ENCODE results near the gene DCC.

The DCC gene

DNA sequence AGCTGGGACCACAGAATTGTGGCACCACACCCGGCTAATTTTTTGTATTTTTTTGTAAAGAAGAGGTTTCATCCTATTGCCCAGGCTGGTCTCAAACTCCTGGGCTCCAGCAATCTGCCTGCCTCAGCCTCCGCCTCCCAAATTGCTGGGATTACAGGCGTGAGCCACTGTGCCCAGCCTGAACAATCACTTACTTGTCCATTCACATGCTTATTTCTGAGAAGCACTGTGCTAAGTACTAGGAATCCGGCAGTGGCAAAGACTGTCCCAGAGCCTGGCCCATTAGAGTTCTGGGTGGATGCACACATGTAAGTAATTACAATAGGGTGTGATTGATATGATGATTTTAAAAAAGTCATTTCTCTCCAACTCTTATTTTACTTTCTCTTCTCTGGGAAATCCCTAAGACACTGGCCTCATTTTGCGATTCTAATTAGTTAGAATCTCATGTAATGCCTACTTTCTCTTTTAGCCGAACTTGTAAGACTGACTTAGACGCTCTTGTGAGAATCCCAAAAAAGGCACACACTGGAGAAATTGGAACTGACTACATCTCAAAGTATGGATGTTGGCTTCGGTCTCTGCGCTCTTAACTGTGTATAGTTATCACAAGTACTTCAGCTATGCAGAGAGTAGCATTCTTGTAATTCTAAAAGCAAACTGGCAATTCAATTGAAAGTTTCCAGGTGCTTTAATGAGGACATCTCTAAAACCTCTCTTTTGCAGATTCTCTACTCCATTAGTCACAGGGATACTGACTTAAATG, 567.7 kb downstream of the DCC start:
- no peak for DNase-seq (ENCODE audit: low read depth)

DNA sequence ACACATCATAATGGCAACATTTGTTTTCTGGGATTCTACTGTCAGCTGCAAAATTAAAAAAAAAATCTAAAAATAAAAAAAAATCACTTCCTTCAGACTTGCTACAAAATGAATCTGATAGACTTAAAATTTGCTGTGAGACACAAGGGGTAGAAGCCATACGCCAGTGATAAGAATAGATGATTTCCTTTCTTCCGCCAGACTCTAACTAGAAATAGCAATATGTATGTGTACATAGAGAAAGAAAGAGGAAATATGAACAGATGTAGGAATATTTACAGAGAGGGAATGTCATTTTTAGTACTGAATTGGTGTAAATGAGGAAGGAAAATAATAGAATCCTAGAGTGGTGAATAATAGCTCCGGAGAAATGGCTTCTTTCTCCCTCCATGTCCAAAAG, 574.2 kb downstream of the DCC start:
- DNase-seq (ENCODE audit: low read depth), result no peak

DNA sequence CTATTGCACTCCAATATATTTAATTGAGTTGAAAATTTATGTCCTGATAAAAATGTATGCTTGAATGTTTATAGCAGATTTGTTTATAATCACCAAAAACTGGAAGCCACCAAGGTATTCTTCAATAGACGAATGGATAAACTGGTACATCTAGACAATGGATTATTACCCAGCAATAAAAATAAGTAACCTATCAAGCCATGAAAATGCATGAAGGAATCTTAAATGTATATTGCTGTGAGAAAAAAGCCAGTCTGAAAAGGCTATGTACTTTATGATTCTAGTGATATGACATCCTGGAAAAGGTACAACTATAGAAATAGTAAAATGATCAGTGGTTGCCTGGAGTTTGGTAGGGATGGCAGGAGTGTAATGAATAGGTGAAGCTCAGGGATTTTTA, 580.7 kb downstream of the DCC start:
- no peak for DNase-seq (ENCODE audit: low read depth)

DNA sequence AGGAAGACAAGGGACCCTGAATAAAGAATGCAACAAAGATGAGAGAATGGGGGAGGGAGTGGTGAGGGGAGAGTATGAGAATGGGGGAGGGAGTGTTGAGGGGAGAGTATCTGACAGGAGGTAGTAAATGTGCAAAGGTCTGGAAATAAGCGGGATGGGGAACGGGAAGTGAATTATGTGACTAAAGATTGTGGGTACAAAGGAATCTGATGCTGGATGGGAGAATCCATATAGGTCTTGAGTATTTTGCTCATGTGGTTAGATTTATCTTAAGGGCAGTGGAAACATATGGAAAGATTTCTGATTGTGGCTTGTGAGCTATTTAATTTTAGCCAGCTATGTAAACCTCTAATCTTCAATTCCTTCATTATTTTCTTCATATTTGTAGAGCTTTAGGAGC, 593.4 kb downstream of the DCC start:
- no peak for DNase-seq (ENCODE audit: low read depth)

DNA sequence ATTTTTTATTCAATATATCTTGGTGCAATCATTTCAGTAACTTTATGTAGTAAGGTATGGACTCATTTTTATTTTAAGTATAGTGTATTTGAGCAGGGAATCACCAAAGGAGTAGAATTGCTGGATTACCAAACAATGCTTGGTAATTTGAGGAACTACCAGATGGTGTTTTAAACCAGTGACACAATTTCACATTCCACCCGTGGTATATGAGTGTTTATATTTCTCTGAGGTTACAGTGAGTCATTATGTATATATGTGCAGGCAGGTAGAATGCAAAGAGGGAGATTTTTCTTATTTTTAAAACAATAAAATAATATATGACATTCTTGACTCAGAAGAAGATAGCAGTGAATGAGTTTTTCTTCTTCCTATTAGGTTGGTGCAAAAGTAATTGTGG, 596.9 kb downstream of the DCC start:
- DNase-seq (ENCODE audit: low read depth), result no peak

DNA sequence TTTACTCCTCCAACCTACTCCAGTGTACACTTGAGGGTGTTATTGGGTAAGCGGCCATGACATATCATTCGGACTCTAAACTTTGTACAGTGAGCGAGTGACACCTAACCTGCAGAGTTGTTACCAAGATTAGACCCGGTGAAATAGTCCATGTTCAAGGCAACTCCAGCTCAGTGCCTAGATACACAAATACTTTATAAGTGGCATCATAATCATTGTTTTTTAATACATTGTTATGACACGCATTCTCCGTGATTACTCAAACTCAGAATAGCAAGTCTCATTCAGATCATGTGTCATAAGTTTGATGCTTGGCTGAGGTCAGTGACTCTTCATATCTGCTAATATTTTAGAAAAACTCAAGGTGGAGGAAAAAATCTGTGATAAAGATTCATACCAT, 597.8 kb downstream of the DCC start:
- no peak for DNase-seq (ENCODE audit: low read depth)

DNA sequence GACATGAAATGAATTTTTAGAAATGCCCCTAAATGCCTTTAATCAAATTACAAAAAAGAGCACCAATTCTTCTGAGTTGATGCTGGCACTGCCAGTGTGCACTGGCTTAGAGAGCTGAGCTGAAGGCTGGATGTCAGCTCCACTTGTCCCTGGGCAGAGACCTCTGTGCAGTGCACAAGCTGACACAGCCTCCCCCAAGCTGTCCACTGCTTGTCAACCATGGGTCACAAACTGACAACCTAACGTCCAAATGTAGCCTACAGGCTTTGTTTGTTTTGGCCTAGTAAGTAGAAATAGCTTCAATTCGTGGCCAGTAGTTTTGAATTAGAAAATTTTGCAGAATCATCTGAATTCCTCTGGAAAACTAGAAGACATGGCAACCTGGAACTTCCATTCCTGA, 605.6 kb downstream of the DCC start:
- no peak for DNase-seq (ENCODE audit: low read depth)

DNA sequence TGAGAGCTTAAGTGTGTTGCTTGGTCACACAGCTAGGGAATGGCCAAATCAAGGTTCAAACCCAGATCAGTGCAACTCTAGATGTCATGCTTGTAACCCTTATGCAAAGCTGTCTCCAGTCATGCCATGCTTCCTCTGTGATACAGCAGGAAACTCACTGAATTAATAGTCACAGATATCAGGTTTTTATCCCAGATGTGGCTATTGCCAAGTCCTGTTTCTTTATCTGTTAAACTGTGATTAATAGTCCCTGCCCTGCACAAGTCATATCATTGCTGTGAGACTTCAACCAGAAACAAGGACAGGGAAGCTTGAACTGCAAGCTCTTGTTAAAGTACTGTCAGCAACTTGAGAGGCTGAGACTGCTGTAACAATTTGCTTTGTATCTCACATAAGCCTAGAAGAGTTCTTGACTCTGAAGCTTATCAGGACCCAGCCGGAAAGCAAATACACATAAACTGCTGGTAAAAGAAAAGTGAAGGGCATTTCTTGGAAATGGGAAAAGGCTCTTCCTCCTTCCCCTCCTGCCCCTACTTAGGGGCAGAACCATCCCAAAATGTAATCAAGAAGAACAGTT, 609.0 kb downstream of the DCC start:
- no peak for DNase-seq (ENCODE audit: low read depth)

DNA sequence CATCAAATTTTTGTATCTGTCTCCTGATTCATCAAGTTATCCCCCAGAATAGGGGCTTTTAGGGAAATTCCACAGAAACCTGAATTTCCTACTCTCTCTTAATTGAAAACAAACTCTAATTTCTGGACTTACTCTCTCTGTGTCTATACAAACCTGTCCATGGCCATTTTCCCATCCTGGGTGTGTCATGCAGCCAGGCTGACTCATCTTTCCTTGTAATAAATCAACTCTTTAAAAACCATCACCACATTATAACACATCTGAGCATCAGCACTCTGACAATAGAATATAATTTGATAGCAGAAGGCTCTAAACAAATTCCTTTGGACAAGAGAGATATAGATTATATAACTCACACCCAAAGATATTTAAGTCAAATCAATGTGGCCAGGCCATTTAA, 610.2 kb downstream of the DCC start:
- DNase-seq (ENCODE audit: low read depth), result no peak

DNA sequence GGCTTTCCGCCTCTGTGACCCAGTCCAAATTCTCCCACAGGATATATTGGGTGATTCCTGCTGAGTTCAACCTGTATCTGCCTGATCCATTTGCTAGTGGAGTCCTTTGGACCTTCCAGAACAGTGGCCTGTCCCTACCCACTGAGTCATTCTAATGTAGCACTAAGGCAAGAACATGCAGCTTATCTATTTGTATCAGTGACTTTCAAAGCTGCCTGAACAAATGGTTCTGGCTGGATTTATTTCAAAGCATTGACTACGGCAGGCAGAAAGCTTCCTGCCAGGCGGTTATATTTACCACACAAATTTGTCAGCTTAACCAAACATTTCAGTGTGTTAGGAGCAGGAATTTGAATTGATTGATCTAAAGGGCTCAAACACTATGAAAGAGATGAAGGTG, 613.4 kb downstream of the DCC start:
- no peak for DNase-seq (ENCODE audit: low read depth)

DNA sequence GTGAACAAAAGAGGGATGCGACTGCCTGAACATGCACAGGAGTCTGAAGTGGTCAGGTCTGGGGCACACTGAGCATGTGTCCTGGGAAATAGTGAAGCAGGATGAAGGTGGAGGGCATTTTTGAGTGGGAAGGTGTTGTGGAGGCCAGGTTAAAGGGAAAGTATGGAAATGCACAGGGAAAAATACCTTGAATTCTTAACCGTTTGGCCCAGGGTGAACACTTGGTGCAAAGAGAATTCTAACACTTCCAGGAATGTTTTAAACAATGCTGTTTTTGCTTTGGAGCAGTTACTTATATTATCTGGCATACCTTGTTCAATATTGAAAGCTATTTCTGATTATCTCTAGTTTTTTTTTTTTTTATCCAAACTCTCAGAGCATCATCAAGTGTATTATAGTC, 623.5 kb downstream of the DCC start:
- DNase-seq (ENCODE audit: low read depth), result no peak

DNA sequence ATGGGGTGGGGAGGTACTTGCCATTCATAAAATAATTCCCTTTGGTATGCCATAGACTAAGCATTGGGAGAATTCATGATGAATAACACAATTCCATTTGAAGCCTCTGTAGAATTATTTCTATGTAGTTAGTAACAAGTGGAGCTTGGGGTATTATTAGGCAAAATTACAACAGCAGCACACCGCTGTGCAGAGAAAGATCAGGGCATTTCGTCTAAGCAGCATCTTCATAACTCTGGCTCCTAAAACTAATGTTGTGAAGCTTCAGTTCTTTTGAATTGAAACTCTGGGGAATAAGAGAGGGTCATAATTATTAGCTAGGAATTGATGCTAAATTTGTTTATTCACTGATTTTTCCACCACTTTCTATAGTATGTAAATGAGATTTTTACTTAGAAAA, 630.7 kb downstream of the DCC start:
- DNase-seq (ENCODE audit: low read depth), result no peak

DNA sequence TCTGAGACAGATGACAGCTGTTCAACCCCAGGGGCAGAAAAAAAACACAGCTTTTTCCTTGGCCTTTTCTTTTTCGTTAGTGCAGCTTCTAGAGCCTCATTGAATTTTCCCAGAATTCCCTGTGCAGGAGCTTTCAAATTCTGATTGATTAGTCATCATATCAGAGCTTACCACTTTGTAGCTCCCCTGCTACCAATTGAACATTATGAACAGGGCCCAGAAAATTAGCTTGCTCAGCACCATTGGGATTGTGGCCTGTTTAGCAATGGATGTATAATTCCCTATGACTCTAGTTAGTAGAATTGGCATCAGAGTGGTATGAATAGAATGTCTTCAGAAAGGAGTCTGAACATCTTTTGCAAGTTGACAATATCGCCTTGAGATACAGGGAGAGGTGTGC, 631.1 kb downstream of the DCC start:
- no peak for DNase-seq (ENCODE audit: low read depth)

DNA sequence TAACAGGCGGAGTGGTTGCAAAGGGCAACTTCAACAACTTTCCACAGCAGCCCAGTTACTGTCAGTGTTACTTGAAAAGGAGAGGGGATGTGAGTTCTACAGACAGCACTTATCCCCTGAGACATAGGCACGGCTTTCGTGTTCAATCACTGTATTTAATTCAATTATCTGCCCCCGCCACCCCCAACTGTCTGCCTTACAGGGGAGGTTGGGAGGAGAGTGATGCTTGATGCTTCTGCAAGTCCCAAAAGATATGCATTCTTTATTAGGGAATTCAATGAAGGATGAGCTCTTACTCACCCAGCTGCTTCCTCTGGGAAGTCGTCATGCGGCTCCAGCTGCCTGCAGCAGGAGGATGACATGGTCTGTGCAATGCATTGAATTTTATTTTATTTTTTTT, 639.9 kb downstream of the DCC start:
- DNase-seq (ENCODE audit: low read depth), result no peak

DNA sequence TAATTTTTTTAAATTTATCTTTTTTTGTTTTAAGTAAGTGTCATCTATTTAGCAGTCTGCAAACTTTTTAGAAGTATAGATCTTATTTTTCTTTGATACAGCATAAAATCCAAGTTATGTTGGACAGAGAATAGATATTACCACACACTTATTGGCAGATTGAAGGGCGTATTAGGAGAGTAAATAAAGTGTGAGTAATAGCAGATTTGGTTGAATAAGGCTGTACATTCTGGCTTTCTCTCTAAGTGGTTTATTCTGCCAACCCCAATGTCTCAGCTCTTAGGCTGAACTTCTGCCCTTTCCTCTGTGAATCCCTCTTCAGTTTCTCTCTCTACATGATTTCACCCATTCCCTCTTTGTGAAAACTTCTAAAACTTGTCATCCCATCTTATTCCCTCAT, 651.2 kb downstream of the DCC start:
- DNase-seq (ENCODE audit: low read depth), result no peak

DNA sequence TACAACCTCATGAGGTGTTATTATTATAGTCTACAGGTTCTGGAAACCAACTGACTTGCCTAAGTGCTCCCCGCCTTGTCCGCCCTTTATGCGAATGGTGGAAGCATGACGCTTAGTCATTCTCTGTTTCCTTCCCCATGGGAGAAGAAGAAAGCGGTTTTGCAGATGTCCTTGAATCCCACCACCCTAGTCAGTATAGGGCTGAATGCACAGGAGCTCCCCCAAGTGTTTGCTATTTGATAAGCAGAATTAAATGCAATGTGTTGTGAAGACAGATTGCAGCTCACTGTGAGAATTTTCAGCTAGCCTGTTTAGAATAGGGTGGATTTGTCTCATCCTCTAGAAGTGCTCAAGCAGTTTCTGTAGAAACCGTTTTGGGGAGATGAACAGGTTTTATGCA, 652.0 kb downstream of the DCC start:
- no peak for DNase-seq (ENCODE audit: low read depth)

DNA sequence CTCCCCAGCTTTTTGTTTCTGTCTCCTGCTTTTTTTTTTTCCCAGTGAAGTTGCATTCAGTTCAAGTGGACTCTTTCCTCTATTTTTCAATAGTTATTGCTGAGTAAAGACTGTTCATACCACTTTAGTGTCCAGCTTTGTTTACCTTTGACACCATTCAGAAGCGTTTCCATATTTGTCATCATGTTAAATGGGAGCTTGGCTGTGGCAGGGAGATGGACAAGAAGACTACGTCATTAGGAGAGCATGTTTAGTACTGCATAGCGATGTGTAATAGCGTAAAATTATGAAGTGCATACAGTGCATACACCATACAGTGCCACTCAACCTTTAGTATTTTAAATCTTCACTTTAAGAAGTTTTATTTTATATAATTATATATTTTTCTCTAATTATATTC, 655.9 kb downstream of the DCC start:
- DNase-seq (ENCODE audit: low read depth), result no peak

DNA sequence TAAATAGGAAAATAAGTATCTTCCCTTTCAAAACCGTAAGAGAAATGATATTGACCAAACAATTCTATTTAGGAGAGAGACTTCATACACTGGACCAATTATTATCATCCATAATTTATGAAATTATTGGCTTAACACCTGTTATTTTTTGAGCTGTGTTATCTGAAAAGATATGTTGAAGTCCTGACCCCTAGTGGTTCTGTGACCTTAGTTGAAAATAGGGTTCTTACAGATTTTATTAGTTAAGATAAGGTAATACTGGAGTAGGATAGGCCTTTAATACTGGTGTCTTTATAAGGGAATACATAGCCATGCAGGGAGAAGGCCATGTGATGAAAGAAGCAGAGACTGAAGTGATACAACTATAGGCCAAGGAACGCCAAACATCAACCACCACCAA, 659.6 kb downstream of the DCC start:
- DNase-seq (ENCODE audit: low read depth), result no peak

DNA sequence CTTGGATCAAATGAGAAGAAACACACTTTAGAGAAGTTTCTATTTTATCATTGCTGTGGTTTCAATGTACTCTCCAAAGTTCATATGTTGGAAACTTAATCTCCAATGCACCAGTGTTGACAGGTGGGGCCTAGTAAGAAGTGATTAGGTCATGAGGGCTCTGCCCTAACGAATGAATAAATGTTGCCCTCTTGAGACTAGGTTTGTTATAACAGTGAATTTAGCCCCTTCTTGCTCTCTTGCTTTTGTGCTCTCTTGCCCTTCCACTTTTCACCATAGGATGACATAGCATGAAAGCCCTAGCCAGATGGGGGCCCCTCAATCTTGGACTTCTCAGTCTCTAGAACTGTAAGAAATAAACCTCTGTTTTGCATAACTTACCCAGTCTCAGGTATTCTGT, 664.8 kb downstream of the DCC start:
- DNase-seq (ENCODE audit: low read depth), result no peak

DNA sequence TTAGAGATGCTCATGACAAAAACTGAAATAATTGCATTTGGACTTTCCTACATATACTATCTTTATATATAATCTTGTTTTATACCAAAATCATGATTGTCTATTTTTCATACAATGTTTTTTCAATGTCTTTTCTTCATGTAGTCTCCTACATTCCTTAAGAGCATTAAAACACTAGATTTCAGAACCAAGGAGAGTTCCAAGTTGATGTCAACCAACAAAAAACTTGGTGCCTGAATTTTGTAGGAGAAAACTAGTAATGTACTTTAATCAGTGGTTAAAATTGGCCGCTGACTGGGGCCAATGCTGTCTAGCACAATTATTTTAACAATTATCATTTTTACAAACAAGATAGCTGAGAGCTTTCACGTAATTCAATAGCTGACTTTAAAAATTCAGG, 678.8 kb downstream of the DCC start:
- DNase-seq (ENCODE audit: low read depth), result no peak

DNA sequence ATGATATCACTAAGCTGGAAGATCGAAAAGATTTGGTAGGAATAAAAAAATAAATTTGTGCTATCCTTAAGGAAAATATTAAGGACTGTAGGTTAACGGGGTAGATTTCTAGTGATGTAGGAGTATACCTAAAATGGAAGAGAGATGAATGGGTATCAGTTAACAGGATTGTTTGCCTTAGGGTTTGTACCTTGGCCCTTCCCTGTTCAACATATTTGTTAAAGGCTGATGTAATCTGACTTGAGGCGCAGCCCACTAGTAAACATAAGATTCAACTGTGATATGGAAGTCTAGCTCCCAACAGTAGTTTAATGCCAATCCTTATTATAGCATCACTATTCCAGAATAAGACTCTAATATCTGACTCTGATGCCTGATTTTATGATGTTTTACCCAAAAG, 685.2 kb downstream of the DCC start:
- DNase-seq (ENCODE audit: low read depth), result no peak

DNA sequence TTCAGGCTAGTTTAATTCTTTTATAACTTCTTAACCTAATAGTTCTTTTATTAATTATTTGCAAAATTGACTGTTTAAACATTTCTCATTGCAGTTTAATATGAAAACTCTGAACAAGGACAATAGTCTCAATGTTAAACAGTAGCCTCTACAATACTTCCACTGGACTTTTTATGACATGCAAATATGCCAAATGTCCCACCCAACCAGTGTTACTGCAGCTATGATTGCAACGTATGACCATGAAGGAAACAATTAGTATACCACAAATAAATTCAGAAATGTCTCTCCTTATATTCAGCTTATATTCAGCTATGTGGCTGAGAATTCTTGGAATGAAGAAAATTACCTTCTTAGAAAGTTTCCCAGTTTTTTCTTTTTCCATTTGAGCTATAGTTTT, 688.6 kb downstream of the DCC start:
- DNase-seq (ENCODE audit: low read depth), result no peak

DNA sequence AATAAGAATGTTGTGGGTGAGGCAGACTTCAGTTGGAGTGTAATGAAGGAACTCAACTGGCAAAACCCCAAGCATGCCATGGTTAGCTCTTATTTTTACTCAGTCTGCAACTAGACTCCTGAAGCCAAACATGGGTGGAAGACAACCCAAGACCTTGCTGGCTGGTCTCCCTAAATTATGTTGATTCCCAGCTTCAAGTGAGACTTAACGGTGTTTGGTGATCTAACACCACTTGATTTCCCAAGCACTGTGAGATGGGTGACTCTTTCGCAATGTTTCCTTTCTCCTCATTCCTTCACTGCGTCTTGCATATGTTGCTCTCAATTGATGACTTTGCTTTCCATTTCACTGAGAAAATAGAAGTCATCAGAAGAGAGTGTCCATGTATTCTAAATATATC, 693.1 kb downstream of the DCC start:
- no peak for DNase-seq (ENCODE audit: low read depth)

DNA sequence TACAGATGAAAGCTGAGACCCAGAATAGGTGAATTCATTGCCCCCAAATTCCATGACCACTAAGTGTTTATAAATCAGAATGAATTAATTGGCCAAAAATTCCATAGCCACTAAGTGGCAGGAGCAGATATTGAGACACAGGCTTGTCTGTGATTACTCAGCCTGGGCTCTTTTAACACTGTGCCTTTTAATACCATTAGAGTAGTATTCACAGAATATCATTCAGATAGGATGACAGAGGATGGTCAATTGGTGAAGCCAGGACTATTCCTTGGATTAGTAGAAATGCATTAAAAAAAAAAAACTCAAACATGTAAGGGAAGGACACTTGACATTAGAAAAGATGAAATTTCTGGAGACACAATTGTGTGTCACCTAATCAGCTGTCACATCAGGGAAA, 698.6 kb downstream of the DCC start:
- no peak for DNase-seq (ENCODE audit: low read depth)
